HEK293 (cell line): Measurements from ENCODE around the gene CATSPERE.

Experiments used
- CTCF ChIA-PET: fragments of 350-600 bp; formaldehyde crosslinking; extraction: SDS; loops from one replicate; lab custom pipeline; 2021; ENCODE audit warnings: antibody characterized with exemption; lab: Yijun Ruan, JAX
- POLR2A ChIA-PET: fragments of 300-600 bp; formaldehyde crosslinking; extraction: SDS; loops from one replicate; lab custom pipeline; 2020; ENCODE audit warnings: antibody characterized with exemption, inconsistent platforms; lab: Yijun Ruan, JAX
- H3K27ac ChIP-seq: fragments of 200-500 bp; sonication (Bioruptor generic); 2 replicates; pipeline ENCODE4 v1.5.1; 2014; ENCODE audit warnings: low read depth, low read length, control low read depth, inconsistent platforms; ENCODE audit errors: extremely low read depth
- H3K36me3 ChIP-seq, 2 experiments: fragments of 200-500 bp in 1 of 2; sonication (Bioruptor generic) in 1 of 2; 1 replicate in 1 of 2; 2 replicates in 1 of 2; pipeline ENCODE4 v1.5.1; 2014 to 2017; ENCODE audit warnings: inconsistent platforms in 2 of 2, low read length in 2 of 2; ENCODE audit not compliant: control insufficient read depth in 2 of 2, insufficient read depth in 1 of 2
- H3K4me1 ChIP-seq: fragments of 200-500 bp; sonication (Bioruptor generic); 2 replicates; pipeline ENCODE4 v1.5.1; 2014; ENCODE audit warnings: mild to moderate bottlenecking, low read length, inconsistent platforms; ENCODE audit not compliant: control insufficient read depth, insufficient read depth
- H3K4me3 ChIP-seq: 2 replicates; pipeline ENCODE4 v1.5.1; 2011; ENCODE audit warnings: low read depth, mild to moderate bottlenecking, control low read depth, low read length, moderate library complexity
- H3K9me3 ChIP-seq: fragments of 200-500 bp; sonication (Bioruptor generic); 2 replicates; pipeline ENCODE4 v1.5.1; 2014; ENCODE audit warnings: low read depth, low read length, inconsistent platforms; ENCODE audit not compliant: control insufficient read depth, insufficient read depth
- HOXA7 ChIP-seq: sonication (generic); formaldehyde crosslinking; IDR thresholded peaks from 2 replicates; pipeline ENCODE4 v1.8.1; 2022; ENCODE audit warnings: missing genetic modification reagents, borderline replicate concordance
- HOXD13 ChIP-seq: sonication (generic); formaldehyde crosslinking; IDR thresholded peaks from 2 replicates; pipeline ENCODE4 v1.8.0; 2022; ENCODE audit warnings: missing genetic modification reagents, borderline replicate concordance
- OVOL3 ChIP-seq: fragments of 450-650 bp; formaldehyde crosslinking; IDR thresholded peaks from 2 replicates; pipeline ENCODE4 v1.5.1; 2016; ENCODE audit warnings: missing biosample characterization, missing genetic modification characterization
- PRDM2 ChIP-seq: fragments of 450-650 bp; formaldehyde crosslinking; IDR thresholded peaks from 2 replicates; pipeline ENCODE4 v1.5.1; 2016; ENCODE audit warnings: missing biosample characterization, missing genetic modification characterization, borderline replicate concordance
- PRDM6 ChIP-seq: fragments of 450-650 bp; formaldehyde crosslinking; IDR thresholded peaks from 2 replicates; pipeline ENCODE4 v1.5.1; 2017; ENCODE audit warnings: missing biosample characterization, missing genetic modification characterization
- RBAK ChIP-seq: fragments of 450-650 bp; formaldehyde crosslinking; IDR thresholded peaks from 2 replicates; pipeline ENCODE4 v1.5.1; 2016; ENCODE audit warnings: missing biosample characterization, missing genetic modification characterization
- SP7 ChIP-seq: fragments of 450-650 bp; formaldehyde crosslinking; IDR thresholded peaks from 2 replicates; pipeline ENCODE4 v1.5.1; 2016; ENCODE audit warnings: missing biosample characterization, missing genetic modification characterization
- ZBTB1 ChIP-seq: fragments of 450-650 bp; formaldehyde crosslinking; IDR thresholded peaks from 2 replicates; pipeline ENCODE4 v1.5.1; 2016; ENCODE audit warnings: missing biosample characterization, missing genetic modification characterization
- ZNF140 ChIP-seq: fragments of 450-650 bp; formaldehyde crosslinking; IDR thresholded peaks from 2 replicates; pipeline ENCODE4 v1.5.1; 2016; ENCODE audit warnings: missing biosample characterization, missing genetic modification characterization
- ZNF184 ChIP-seq: fragments of 450-650 bp; IDR thresholded peaks from 2 replicates; pipeline ENCODE4 v1.5.1; 2018; ENCODE audit warnings: missing biosample characterization, mild to moderate bottlenecking, missing genetic modification characterization
- ZNF211 ChIP-seq: fragments of 450-650 bp; formaldehyde crosslinking; IDR thresholded peaks from 2 replicates; pipeline ENCODE4 v1.5.1; 2016; ENCODE audit warnings: low read depth, missing biosample characterization, missing genetic modification characterization
- ZNF214 ChIP-seq: fragments of 450-650 bp; formaldehyde crosslinking; IDR thresholded peaks from 2 replicates; pipeline ENCODE4 v1.5.1; 2017; ENCODE audit warnings: missing biosample characterization, mild to moderate bottlenecking, missing genetic modification characterization, borderline replicate concordance
- ZNF426 ChIP-seq: fragments of 450-650 bp; formaldehyde crosslinking; IDR thresholded peaks from 2 replicates; pipeline ENCODE4 v1.5.1; 2017; ENCODE audit warnings: missing biosample characterization, missing genetic modification characterization, mild to moderate bottlenecking, inconsistent platforms, moderate library complexity
- ZNF544 ChIP-seq: fragments of 450-650 bp; formaldehyde crosslinking; IDR thresholded peaks from 2 replicates; pipeline ENCODE4 v1.5.0; 2017; ENCODE audit warnings: missing biosample characterization, missing genetic modification characterization
- ZNF585B ChIP-seq: fragments of 450-650 bp; formaldehyde crosslinking; IDR thresholded peaks from 2 replicates; pipeline ENCODE4 v1.5.1; 2016; ENCODE audit warnings: missing biosample characterization, missing genetic modification characterization
- ZNF610 ChIP-seq: fragments of 450-650 bp; formaldehyde crosslinking; IDR thresholded peaks from 2 replicates; pipeline ENCODE4 v1.5.1; 2016; ENCODE audit warnings: missing biosample characterization, missing genetic modification characterization, borderline replicate concordance
- ZNF776 ChIP-seq: fragments of 450-650 bp; formaldehyde crosslinking; IDR thresholded peaks from 2 replicates; pipeline ENCODE4 v1.5.0; 2017; ENCODE audit warnings: missing biosample characterization, missing genetic modification characterization, borderline replicate concordance

Gene CATSPERE

DNA sequence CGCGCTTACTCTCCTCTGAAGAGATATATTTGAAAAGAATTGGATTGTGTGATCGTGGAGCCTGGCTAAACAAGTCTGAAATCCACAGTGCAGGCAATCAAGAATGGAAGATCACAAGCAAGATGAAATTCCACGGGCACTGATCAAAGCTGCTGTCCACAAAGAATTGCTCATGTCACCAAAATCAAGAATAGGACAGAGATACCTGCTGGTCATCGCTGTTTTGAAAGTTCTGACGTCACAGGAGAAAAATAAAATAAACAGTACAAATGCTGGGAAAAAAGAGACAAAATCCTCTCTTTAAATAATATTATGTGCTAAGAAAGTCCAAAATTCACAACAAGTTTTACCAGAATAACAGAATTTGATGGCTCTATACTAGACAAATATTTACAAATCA, 179.8 kb downstream of the CATSPERE start:
- TF ChIP-seq RBAK (tag by site-specific recombination) (no peak), ZBTB1 (no peak), SP7 (tag by site-specific recombination) (no peak), ZNF544 (tag by site-specific recombination) (no peak), PRDM6 (tag by site-specific recombination) (no peak), ZNF426 (no peak), ZNF776 (tag by site-specific recombination) (no peak), ZNF211 (no peak), ZNF214 (tag by site-specific recombination) (no peak), HOXD13 (CRISPR knock-in tag) (no peak), ZNF184 (tag by site-specific recombination) (no peak), ZNF610 (tag by site-specific recombination) (no peak)
- H3K27ac ChIP-seq: no peak overlapping the region
- H3K4me1 ChIP-seq: no peaks in the 10 kb centered on the region
- POLR2A ChIA-PET: no interaction called here
- H3K4me3 ChIP-seq: no peak overlapping the region
- CTCF ChIA-PET: no interaction called here
- H3K9me3 ChIP-seq: no peaks in the 10 kb centered on the region
- no peaks in the 10 kb centered on the region for H3K36me3 ChIP-seq

GRCh38 chr1:244642526-244642925, 181.5 kb downstream of the CATSPERE start:
- Histone ChIP-seq H3K9me3 (no peaks in the 10 kb centered on the region), H3K4me3 (no peak overlapping the region), H3K4me1 (no peaks in the 10 kb centered on the region), H3K27ac (no peak overlapping the region), H3K36me3 (no peaks in the 10 kb centered on the region)
- POLR2A ChIA-PET: no interaction called here
- CTCF ChIA-PET: interaction anchor here (1.2 kb wide), 1 partner anchor 39 kb away, joined by 3 read pairs; no protein-coding TSS in a partner anchor
- TF ChIP-seq OVOL3 (tag by site-specific recombination) (no peak), ZNF140 (no peak), PRDM2 (no peak), ZNF585B (tag by site-specific recombination) (no peak), HOXA7 (CRISPR knock-in tag) (no peak)
